Ascending aorta (tissue), 2 donors: Measurements from ENCODE around the gene ABHD12. TPM values are rescaled to one million over a fixed set of nuclear protein-coding genes. Genes with fewer than 3 reads are reported as not detected.
A peak's percentile ranks its signal among the peaks of the same experiment; 100 is the strongest.

Experiments used
- DNase-seq, 2 donors: peaks; one replicate each; pipeline ENCODE4 v3.0.0-alpha.2; 2019; ENCODE audit warnings: low spot score in 2 of 2
- H3K27ac ChIP-seq, 2 donors: fragments of 200-600 bp; sonication (generic); one replicate each; pipeline ENCODE4 v1.5.1; 2016 to 2017; ENCODE audit warnings: mild to moderate bottlenecking in 1 of 2
- H3K27me3 ChIP-seq: fragments of 200-600 bp; sonication (generic); one replicate; pipeline ENCODE4 v1.5.1; 2017
- H3K36me3 ChIP-seq, 2 donors: fragments of 200-600 bp; sonication (generic); one replicate each; pipeline ENCODE4 v1.5.1; 2016
- H3K4me1 ChIP-seq, 2 donors: fragments of 200-600 bp; sonication (generic); one replicate each; pipeline ENCODE4 v1.5.1; 2016 to 2017; ENCODE audit warnings: mild to moderate bottlenecking in 1 of 2
- H3K4me3 ChIP-seq, 2 donors: fragments of 200-600 bp; sonication (generic); one replicate each; pipeline ENCODE4 v1.5.1; 2016 to 2017; ENCODE audit warnings: mild to moderate bottlenecking in 1 of 2
- H3K9me3 ChIP-seq, 2 donors: fragments of 200-600 bp; sonication (generic); one replicate each; pipeline ENCODE4 v1.5.1; 2016
- CTCF ChIP-seq, 3 experiments: fragments of 200-600 bp in 2 of 3; fragments of 450-650 bp in 1 of 3; sonication (generic) in 2 of 3; IDR thresholded peaks; one replicate each; pipeline ENCODE4 v1.5.1; 2016 to 2019; ENCODE audit warnings: antibody characterized with exemption in 3 of 3, mild to moderate bottlenecking in 1 of 3, moderate library complexity in 1 of 3
- intact Hi-C: fragments of 100-400 bp; cut with DNase I; formaldehyde crosslinking; loops from one replicate; pipeline ENCODE4 v1.15.1; 2023
- total RNA-seq: library from RNA; depleted of rRNA; stranded (reverse); fragments of >200 nt; gene quantifications from one replicate; pipeline ENCODE4 v1.1.0, GENCODE V29; 2016

The ABHD12 gene
- total RNA-seq, 1 donor from 2014 or later = 24.3 TPM

DNA sequence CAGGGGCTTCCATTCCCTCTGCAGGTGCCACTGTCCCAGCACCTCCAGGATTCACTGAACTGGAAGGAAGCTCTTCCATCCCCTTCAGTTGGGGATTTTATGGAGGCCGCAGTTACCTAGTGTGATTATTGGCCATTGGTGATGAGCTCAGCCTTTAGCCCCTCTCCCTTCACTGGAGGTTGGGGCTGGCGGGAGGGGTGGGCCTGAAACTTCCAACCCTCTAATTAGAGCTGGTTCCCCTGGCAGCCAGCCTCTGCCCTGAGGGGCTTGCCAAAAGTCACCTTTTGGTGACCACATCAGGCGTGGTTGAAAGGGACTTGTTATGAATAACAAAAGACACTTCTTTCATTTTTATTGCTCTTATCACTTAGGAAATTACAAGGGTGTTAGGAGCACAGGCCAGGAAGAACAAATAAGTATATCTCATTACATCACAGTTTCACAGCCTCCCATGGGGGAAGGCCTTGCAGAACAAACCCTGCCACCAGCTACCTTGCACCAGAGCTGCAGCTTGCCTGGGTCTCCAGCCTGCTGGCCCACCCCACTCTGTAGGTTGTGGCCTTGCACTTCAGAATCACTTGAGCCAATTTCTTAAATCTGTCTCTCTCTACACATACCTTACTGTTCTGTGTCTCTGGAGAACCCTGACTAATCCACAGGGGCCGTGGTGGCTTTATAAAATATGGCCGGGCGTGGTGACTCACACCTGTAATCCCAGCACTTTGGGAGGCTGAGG, 137.8 kb downstream of the ABHD12 start:
- Histone ChIP-seq H3K4me3 (no peak overlapping the region), H3K4me1 (peaks cover 8 to 49% of the 10 kb centered on the region in 2 donors), H3K36me3 (peaks cover 0 to 8% of the 10 kb centered on the region in 2 donors)

GRCh38 chr20:25252230-25252651, 138.4 kb downstream of the ABHD12 start:
- no peaks in the 10 kb centered on the region for H3K9me3 ChIP-seq
- DNase-seq = peak in 1 of 2 donors; percentile 53
- TF ChIP-seq CTCF (IDR thresholded peaks at IDR 0.05) = no peak
- H3K27ac ChIP-seq = no peak overlapping the region
- peaks cover 8 to 49% of the 10 kb centered on the region in 2 donors for H3K4me1 ChIP-seq
- intact Hi-C loops = no loop called here
- H3K27me3 ChIP-seq = no peaks in the 10 kb centered on the region
- no peak overlapping the region for H3K4me3 ChIP-seq
- peaks cover 0 to 8% of the 10 kb centered on the region in 2 donors for H3K36me3 ChIP-seq

More for the DNA sequence above, 137.8 kb downstream of the ABHD12 start:
- Histone ChIP-seq H3K27ac (no peak overlapping the region), H3K27me3 (no peaks in the 10 kb centered on the region), H3K9me3 (no peaks in the 10 kb centered on the region)
- intact Hi-C loops = no loop called here
- DNase-seq = peak in 1 of 2 donors; percentile 40
- no peak for TF ChIP-seq CTCF (IDR thresholded peaks at IDR 0.05)

DNA sequence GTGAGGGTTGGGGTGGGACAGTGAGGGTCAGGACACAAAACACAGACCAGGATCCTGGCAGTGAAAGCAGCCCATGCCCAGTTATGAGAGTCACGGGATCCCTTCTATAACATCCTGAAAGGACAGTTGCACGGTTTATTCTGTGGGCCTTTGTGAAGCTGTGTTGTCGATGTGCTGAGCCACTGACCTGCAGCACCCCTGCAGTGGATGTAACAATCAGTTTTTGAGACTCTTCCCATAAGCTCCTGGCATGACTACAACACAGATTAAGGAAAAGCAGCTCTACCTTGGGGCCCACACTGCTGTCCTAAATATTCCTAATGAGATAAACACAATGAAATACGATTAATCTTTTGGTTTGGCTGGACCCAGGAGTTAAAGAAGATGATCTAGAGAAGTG, 139.1 kb downstream of the ABHD12 start:
- TF ChIP-seq CTCF (IDR thresholded peaks at IDR 0.05) = no peak
- no peak for DNase-seq
- Histone ChIP-seq H3K27me3 (no peaks in the 10 kb centered on the region), H3K27ac (no peak overlapping the region), H3K36me3 (peaks cover 0 to 8% of the 10 kb centered on the region in 2 donors), H3K4me1 (peaks cover 12 to 52% of the 10 kb centered on the region in 2 donors), H3K9me3 (no peaks in the 10 kb centered on the region), H3K4me3 (no peak overlapping the region)
- intact Hi-C loops = no loop called here

DNA sequence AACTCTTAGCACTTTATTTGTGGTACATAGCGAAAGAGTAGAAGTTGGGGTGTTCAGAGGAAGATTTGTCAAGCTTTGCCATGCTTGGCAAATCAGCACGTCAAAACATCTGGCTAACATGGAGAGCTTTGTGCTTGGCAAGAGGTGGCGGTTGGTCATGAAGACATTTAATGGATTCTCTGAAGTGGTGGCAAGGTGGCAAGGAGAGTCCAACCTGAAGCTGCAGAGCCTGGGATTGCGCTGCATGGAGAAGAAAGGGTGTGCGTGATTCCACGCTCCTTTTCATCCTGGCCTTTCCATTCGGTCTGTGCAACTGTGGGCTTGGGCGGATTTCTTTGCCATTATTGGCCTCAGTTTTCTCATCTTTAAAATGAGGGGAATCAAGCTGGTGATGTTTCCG, 139.6 kb downstream of the ABHD12 start:
- H3K4me1 ChIP-seq = peaks cover 12 to 51% of the 10 kb centered on the region in 2 donors
- intact Hi-C loops = no loop called here
- H3K27ac ChIP-seq = no peak overlapping the region
- no peak for DNase-seq
- H3K27me3 ChIP-seq = no peaks in the 10 kb centered on the region
- peak overlapping the region; percentile 77 to 98 for H3K4me3 ChIP-seq
- peaks cover 0 to 8% of the 10 kb centered on the region in 2 donors for H3K36me3 ChIP-seq
- TF ChIP-seq CTCF (IDR thresholded peaks at IDR 0.05) = no peak
- H3K9me3 ChIP-seq = no peaks in the 10 kb centered on the region

GRCh38 chr20:25250508-25250907, 140.1 kb downstream of the ABHD12 start:
- DNase-seq = peak in 1 of 2 donors; percentile 51
- Histone ChIP-seq H3K27me3 (no peaks in the 10 kb centered on the region), H3K9me3 (no peaks in the 10 kb centered on the region), H3K4me1 (peaks cover 12 to 46% of the 10 kb centered on the region in 2 donors), H3K27ac (peak overlapping the region in 1 of 2 donors; percentile 49), H3K36me3 (peaks cover 0 to 8% of the 10 kb centered on the region in 2 donors), H3K4me3 (peak overlapping the region; percentile 77 to 98)
- intact Hi-C loops = no loop called here
- TF ChIP-seq CTCF (IDR thresholded peaks at IDR 0.05) = no peak

Other genes starting within 250 kb of the ABHD12 start
- gene ENTPD6, start 195.1 kb downstream of the ABHD12 start, total RNA-seq = 66.5 TPM
- 125 TPM for gene PYGB, start 142.8 kb downstream of the ABHD12 start, total RNA-seq
- gene GINS1, start 16.8 kb upstream of the ABHD12 start, total RNA-seq = not detected
- gene NINL, start 194.7 kb upstream of the ABHD12 start, total RNA-seq = 18.0 TPM
- gene NANP, start 233.2 kb upstream of the ABHD12 start, total RNA-seq = 2.6 TPM